GM21381 (cell line): ENCODE results near the gene STIM2.
"Not testable (repeated sequence)": the region's sequence is repeated elsewhere in the genome, so short reads cannot be mapped to it uniquely, and the experiment has no call there.

Experiments used
- ATAC-seq: cut with Tn5 transposase; IDR thresholded peaks from one replicate; pipeline ENCODE4 v1.9.1; 2021; ENCODE audit warnings: mild to moderate bottlenecking, moderate library complexity; ENCODE audit not compliant: unreplicated experiment

STIM2 gene

GRCh38 chr4:27022963-27023362 is 162.3 kb downstream of the STIM2 start:
- ATAC-seq: no peak

DNA sequence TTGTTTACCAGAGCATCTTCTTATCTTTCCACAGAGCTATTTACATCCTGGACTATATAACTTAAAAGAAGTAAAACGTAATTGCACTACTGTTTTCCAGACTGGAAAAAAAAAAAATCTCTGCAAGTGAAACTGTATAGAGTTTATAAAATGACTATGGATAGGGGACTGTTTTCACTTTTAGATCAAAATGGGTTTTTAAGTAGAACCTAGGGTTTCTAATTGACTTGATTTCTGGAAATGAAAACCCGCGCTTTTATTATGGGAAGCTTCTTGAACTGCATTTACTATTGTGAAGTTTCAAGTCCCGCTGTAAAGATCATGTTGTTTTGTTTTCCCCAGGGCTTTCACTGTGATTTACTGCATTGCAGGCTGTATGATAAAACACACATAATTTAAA is 162.7 kb downstream of the STIM2 start:
- ATAC-seq: no peak

DNA sequence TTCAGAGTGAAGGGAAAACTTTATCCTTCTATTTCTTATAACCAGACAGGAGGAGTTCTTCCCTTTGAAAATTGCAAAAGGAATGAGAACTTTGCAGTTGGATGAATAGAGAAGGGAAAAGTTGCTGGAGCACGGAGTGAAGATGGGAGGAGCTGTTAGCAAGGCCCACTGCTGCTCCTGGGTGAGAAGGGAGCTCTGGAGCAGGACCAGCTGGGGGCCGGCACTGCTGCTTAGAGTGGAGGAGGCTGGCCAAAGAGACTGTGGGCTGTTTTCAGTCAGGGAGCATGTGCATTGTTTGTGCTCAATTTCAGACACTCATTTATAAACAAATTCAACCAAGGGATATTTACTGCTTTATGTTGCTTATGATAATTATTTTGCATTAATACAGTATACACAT is 164.2 kb downstream of the STIM2 start:
- ATAC-seq: no peak

- ATAC-seq: no peak
Observed at GRCh38 chr4:27027428-27027827, 166.8 kb downstream of the STIM2 start.

DNA sequence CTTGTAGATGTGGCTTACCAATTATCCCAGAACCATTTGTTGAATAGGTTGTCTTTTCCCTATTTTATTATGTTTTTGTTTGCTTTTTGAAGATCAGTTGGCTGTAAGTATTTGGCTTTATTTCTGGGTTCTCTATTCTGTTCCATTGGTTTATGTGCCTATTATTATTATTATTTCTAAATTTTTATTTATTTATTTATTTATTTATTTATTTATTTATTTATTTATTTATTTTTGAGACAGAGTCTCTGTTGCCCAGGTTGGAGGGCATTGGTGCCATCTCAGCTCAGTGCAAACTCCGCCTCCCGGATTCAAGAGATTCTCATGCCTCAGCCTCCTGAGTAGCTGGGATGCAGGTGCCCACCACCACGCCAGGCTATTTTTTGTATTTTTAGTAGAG is 174.5 kb downstream of the STIM2 start:
- not testable (repeated sequence) for ATAC-seq

DNA sequence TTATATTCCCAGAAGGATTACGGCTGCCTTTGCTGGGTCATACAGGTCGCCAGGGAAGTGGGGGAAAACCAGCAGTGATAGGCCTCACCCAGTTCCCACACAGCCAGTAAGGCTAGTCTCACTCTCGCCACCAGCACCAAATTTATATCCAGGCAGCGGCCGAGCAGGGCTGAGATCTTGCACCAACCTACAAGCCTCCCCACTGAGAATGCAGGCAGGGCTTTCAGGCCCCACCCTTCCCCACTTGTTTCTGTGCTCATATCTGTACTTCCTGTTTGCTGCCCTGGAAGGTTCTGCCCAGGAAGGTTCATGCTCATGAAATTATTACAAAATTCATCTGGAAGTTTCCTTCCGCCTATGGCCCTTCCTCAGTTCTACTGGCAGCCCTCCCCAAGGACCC is 179.7 kb downstream of the STIM2 start:
- no peak for ATAC-seq

GRCh38 chr4:27042411-27042810 is 181.8 kb downstream of the STIM2 start:
- ATAC-seq: no peak

DNA sequence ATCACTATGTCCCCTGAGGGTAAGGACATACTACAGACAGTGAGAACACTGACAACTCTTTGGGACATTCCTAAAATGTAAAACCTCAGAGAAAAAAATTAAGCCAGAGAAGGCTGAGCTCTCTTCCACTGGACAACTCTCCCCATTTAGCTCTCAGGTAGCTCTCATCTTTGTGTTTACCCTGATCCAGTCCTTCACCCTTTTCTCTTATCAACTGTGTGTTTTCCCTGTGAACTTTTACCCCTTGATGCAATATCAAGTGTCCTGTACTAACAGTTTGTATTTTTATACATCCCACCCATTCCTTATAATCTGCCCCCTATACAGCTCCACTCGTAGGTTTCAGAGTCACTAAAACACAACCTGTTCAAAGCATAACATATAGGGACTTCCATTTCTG is 182.6 kb downstream of the STIM2 start:
- no peak for ATAC-seq

- no peak for ATAC-seq
Observed at GRCh38 chr4:27046851-27047250, 186.2 kb downstream of the STIM2 start.

- no peak for ATAC-seq
Observed at GRCh38 chr4:27048429-27049238, 188.0 kb downstream of the STIM2 start.

- ATAC-seq: no peak
Observed at GRCh38 chr4:27049239-27049829, 188.7 kb downstream of the STIM2 start.

DNA sequence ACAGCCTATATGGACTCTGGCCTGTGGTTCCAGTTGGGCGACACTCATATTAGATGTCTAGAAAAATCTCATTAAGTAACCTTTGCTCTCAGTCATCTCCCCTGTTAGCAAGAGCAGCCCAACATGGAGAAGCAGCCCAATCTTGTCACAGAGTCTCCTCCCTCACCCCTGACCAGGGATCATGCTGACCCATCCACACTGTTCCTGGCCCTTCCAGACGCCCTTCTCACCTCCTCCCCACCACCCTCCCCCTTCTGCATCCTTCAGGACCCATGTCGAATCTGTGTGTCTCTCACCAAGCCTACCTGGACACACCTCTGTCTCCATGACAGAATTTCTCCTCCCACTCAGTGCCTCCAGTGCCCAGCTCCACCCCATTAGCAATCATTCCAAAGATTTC is 190.1 kb downstream of the STIM2 start:
- no peak for ATAC-seq

- no peak for ATAC-seq
Observed at GRCh38 chr4:27055221-27055760, 194.7 kb downstream of the STIM2 start.

DNA sequence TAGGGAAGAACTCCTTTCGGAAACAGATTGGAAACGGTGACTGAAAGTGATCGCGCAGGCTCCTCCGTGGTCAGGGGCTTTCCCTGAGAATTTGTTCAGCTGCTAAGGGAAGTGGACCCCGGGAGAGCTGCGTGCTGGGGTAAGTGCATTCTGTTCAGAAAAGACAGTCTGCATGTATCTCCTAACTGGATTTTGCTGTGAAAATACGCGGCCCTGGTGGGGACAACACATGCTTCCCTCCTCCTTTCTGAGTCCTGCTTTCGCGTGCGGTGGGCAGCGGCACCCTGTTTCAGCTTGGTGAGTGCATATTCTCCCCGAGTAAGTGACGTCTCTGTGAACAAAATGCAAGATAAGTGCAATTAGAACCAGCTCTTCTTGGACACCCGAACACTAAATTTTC is 195.6 kb downstream of the STIM2 start:
- ATAC-seq: no peak

GRCh38 chr4:27057053-27057452 is 196.4 kb downstream of the STIM2 start:
- no peak for ATAC-seq

GRCh38 chr4:27057662-27058061 is 197.0 kb downstream of the STIM2 start:
- ATAC-seq: no peak

- ATAC-seq: no peak
Observed at GRCh38 chr4:27058819-27059406, 198.3 kb downstream of the STIM2 start.

GRCh38 chr4:27059446-27059845 is 198.8 kb downstream of the STIM2 start:
- no peak for ATAC-seq

DNA sequence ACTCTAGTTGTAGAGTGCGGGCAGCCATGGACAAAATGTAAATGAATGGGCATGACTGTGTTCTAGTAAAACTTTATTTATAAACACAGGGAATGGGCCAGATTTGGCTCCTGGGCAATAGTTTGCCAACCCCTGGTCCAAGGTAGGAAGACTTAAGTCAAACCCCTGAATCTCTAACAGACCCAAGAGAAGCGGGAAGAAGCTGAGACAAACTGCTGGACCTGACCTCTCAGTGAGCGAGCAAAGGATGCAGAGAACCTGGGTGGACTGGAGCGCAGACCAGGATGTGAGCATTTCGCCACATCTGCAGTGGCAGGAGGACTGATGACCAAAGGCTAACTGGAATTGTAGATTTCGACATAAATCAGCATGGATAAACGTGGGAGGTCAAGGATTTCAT is 201.6 kb downstream of the STIM2 start:
- ATAC-seq: no peak

DNA sequence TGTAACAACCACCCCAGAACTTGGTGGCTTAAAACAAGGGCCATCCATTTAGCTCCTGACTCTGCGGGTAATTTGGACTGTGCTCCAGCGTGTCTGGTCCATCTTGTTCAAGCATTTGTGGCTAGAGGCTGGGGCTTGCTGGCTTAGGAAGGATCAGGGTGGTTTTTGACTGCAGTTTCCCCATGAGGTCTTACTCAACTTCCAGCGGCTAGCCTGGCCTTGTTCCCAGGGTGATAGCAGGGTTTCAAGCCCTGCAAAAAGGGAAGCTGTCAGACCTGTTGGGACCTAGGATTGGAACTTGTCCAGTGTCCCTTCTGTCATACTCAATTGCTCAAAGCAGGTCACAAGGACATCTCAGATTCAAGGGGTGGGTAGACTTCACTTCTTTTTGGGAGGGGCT is 205.9 kb downstream of the STIM2 start:
- no peak for ATAC-seq

GRCh38 chr4:27068151-27068867 is 207.7 kb downstream of the STIM2 start:
- ATAC-seq: no peak
